ENCODE results near the gene UBE2E2.
"Not testable (repeated sequence)": the region's sequence is repeated elsewhere in the genome, so short reads cannot be mapped to it uniquely, and the experiment has no call there.

UBE2E2 gene

GRCh38 chr3:23588547-23588946, 385.4 kb downstream of the UBE2E2 start:
- no peak for DNase-seq (ENCODE audit: low spot score)

- no peak for DNase-seq (ENCODE audit: low spot score)
These were observed 386.5 kb downstream of the UBE2E2 start for GRCh38 chr3:23589602-23590001.

- DNase-seq (ENCODE audit: low spot score): no peak
These were observed 387.5 kb downstream of the UBE2E2 start for GRCh38 chr3:23590424-23591273.

- no peak for DNase-seq (ENCODE audit: low spot score)
These were observed 388.2 kb downstream of the UBE2E2 start for GRCh38 chr3:23591374-23591773.

GRCh38 chr3:23592961-23593931, 390.1 kb downstream of the UBE2E2 start:
- DNase-seq (ENCODE audit: low spot score): no peak

GRCh38 chr3:23594066-23594465, 390.9 kb downstream of the UBE2E2 start:
- DNase-seq (ENCODE audit: low spot score): no peak

GRCh38 chr3:23594894-23595670, 392.0 kb downstream of the UBE2E2 start:
- DNase-seq (ENCODE audit: low spot score): no peak

GRCh38 chr3:23595851-23596250, 392.7 kb downstream of the UBE2E2 start:
- DNase-seq (ENCODE audit: low spot score): no peak

GRCh38 chr3:23600167-23600871, 397.2 kb downstream of the UBE2E2 start:
- no peak for DNase-seq (ENCODE audit: low spot score)

GRCh38 chr3:23601091-23601822, 398.1 kb downstream of the UBE2E2 start:
- no peak for DNase-seq (ENCODE audit: low spot score)

- DNase-seq (ENCODE audit: low spot score): no peak
These were observed 399.8 kb downstream of the UBE2E2 start for GRCh38 chr3:23602971-23603370.

- no peak for DNase-seq (ENCODE audit: low spot score)
These were observed 404.2 kb downstream of the UBE2E2 start for GRCh38 chr3:23607184-23607847.

GRCh38 chr3:23608650-23609049, 405.5 kb downstream of the UBE2E2 start:
- no peak for DNase-seq (ENCODE audit: low spot score)

- no peak for DNase-seq (ENCODE audit: low spot score)
These were observed 408.7 kb downstream of the UBE2E2 start for GRCh38 chr3:23611737-23612295.

- no peak for DNase-seq (ENCODE audit: low spot score)
These were observed 409.3 kb downstream of the UBE2E2 start for GRCh38 chr3:23612296-23612891.

- DNase-seq (ENCODE audit: low spot score): no peak
These were observed 411.9 kb downstream of the UBE2E2 start for GRCh38 chr3:23615068-23615467.

GRCh38 chr3:23618475-23618874, 415.3 kb downstream of the UBE2E2 start:
- DNase-seq (ENCODE audit: low spot score): not testable (repeated sequence)

GRCh38 chr3:23619705-23620637, 416.8 kb downstream of the UBE2E2 start:
- DNase-seq (ENCODE audit: low spot score): no peak

All from CD4-positive, alpha-beta T cell treated with Interleukin-2 at 100 ng/mL for 4 hours (primary cell).